HepG2 (cell line): ENCODE measurements around the gene GNAZ. TPM values are rescaled to one million over a fixed set of nuclear protein-coding genes. Genes with fewer than 3 reads are reported as not detected.

Experiments used
- ATAC-seq: fragments of 200-7000 bp; cut with Tn5 transposase; 3 replicates; pipeline ENCODE4 v1.9.1; 2020; ENCODE audit warnings: mild to moderate bottlenecking, moderate library complexity
- BruUV-seq: library from RNA; stranded (reverse); fragments of 400-500 nt; replicated peaks from 2 replicates; lab custom pipeline; 2021; lab: Mats Ljungman, UMichigan
- CTCF ChIA-PET: fragments of 300-600 bp; formaldehyde crosslinking; extraction: SDS; loops from one replicate; lab custom pipeline; 2021; ENCODE audit warnings: low total read pairs, inconsistent platforms, low intra/inter-chr PET ratio; lab: Yijun Ruan, JAX
- POLR2A ChIA-PET: fragments of 350-600 bp; sonication (Branson Sonifier 250); formaldehyde crosslinking; loops from one replicate; lab custom pipeline; 2020; ENCODE audit warnings: antibody characterized with exemption, inconsistent platforms; lab: Yijun Ruan, JAX
- DNase-seq: peaks from one replicate; pipeline ENCODE4 v3.0.0-alpha.2; 2015; ENCODE audit warnings: low spot score
- FAIRE-seq: peaks from 3 replicates; lab custom pipeline; 2011; peaks lifted over from hg19 to GRCh38; lab: Jason Lieb, UNC
- H2AFZ ChIP-seq: one replicate; pipeline ENCODE4 v1.6.1; 2011; ENCODE audit warnings: low read length, inconsistent platforms
- H3K27ac ChIP-seq: fragments of 300-600 bp; 3 replicates; pipeline ENCODE4 v1.8.0; 2011; ENCODE audit warnings: mixed run types, mild to moderate bottlenecking, mixed read lengths, low read length, inconsistent platforms; ENCODE audit not compliant: insufficient read depth; ENCODE audit errors: extremely low read length
- H3K27me3 ChIP-seq, 2 experiments: fragments of 200-600 bp in 1 of 2; 2 replicates in 1 of 2; 3 replicates in 1 of 2; pipeline versions ENCODE4 v1.6.0 to v1.8.0; 2011; ENCODE audit warnings: low read length in 2 of 2, mild to moderate bottlenecking in 2 of 2, moderate library complexity in 2 of 2, inconsistent platforms in 1 of 2; ENCODE audit not compliant: insufficient read depth in 2 of 2, control insufficient read depth in 1 of 2
- H3K36me3 ChIP-seq, 2 experiments: fragments of 200-600 bp in 1 of 2; replicated peaks in 1 of 2; 2 replicates in 1 of 2; 3 replicates in 1 of 2; pipeline versions ENCODE4 v1.5.1 to v1.8.0; 2011; ENCODE audit warnings: low read length in 2 of 2, inconsistent platforms in 1 of 2; ENCODE audit not compliant: insufficient read depth in 2 of 2, control insufficient read depth in 1 of 2
- H3K4me1 ChIP-seq: 2 replicates; pipeline ENCODE4 v1.5.1; 2012; ENCODE audit warnings: low read length, inconsistent platforms; ENCODE audit not compliant: insufficient read depth
- H3K4me2 ChIP-seq: 2 replicates; pipeline ENCODE4 v1.6.0; 2011; ENCODE audit warnings: low read depth, low read length, inconsistent platforms
- H3K4me3 ChIP-seq, 3 experiments: fragments of 200-600 bp in 1 of 3; sonication (generic), shearing (Covaris generic) in 1 of 3; replicated peaks in 1 of 3; 2 replicates each; pipeline ENCODE4 v1.5.1; 2011 to 2016; ENCODE audit warnings: low read length in 3 of 3, inconsistent platforms in 2 of 3, low read depth in 2 of 3, mild to moderate bottlenecking in 2 of 3, control low read depth in 1 of 3, mixed read lengths in 1 of 3; ENCODE audit not compliant: insufficient read depth in 1 of 3
- H3K79me2 ChIP-seq: one replicate; pipeline ENCODE4 v1.6.1; 2011; ENCODE audit warnings: low read length, inconsistent platforms; ENCODE audit not compliant: insufficient read depth
- H3K9ac ChIP-seq: 2 replicates; pipeline ENCODE4 v1.6.0; 2011; ENCODE audit warnings: mild to moderate bottlenecking, low read depth, low read length, inconsistent platforms; ENCODE audit not compliant: insufficient read depth
- H3K9me3 ChIP-seq: 2 replicates; pipeline ENCODE4 v1.5.1; 2012; ENCODE audit warnings: mild to moderate bottlenecking, low read length
- H4K20me1 ChIP-seq: 2 replicates; pipeline ENCODE4 v1.6.0; 2011; ENCODE audit warnings: inconsistent platforms, mild to moderate bottlenecking, low read length, moderate library complexity; ENCODE audit not compliant: insufficient read depth
- AGO2 ChIP-seq: fragments of 200-400 bp; formaldehyde crosslinking; optimal IDR thresholded peaks from 2 replicates; pipeline ENCODE3; 2017; ENCODE audit warnings: mild to moderate bottlenecking, low read depth, low read length, moderate library complexity
- ATF3 ChIP-seq: sonication (generic); formaldehyde crosslinking; IDR thresholded peaks from 2 replicates; pipeline ENCODE4 v1.4.0; 2020; ENCODE audit warnings: missing genetic modification reagents
- BRD4 ChIP-seq: sonication (generic); formaldehyde crosslinking; IDR thresholded peaks from 2 replicates; pipeline ENCODE4 v1.4.0; 2020; ENCODE audit warnings: missing genetic modification reagents
- ZNF703 ChIP-seq: sonication (generic); formaldehyde crosslinking; IDR thresholded peaks from 2 replicates; pipeline ENCODE4 v1.5.1; 2020; ENCODE audit warnings: missing genetic modification reagents, mild to moderate bottlenecking, moderate library complexity, borderline replicate concordance
- WGBS: methylation state at CpG from one replicate; pipeline ENCODE4 v1.1.6; 2017; ENCODE audit warnings: low lambda C conversion rate; 5-methylcytosine and 5-hydroxymethylcytosine counted together
- in situ Hi-C: cut with HindIII; loops from 2 replicates; pipeline ENCODE4 v1.10.0; 2017; ENCODE audit warnings: low pct_unique_long_range_greater_than_20kb; ENCODE audit not compliant: extremely low pct_ligation_motif_present
- intact Hi-C: fragments of 100-400 bp; cut with micrococcal nuclease; formaldehyde crosslinking; loops from one replicate; pipeline ENCODE4 v1.10.0; 2022; ENCODE audit not compliant: unreplicated experiment
- polyA plus RNA-seq, 8 experiments: library from polyadenylated mRNA; depleted of rRNA in 3 of 8; stranded (reverse) in 7 of 8; unstranded in 1 of 8; fragments of >200 nt; fragmentation: Illumina TruSeq in 4 of 8; extraction: Trizol in 4 of 8; gene quantifications; 2 replicates each; pipeline versions ENCODE4 v1.2.1 to v1.2.3, GENCODE V29; 2011 to 2016; ENCODE audit warnings: low read depth in 4 of 8, missing spikeins in 1 of 8, mixed read lengths in 1 of 8; ENCODE audit not compliant: insufficient read depth in 1 of 8
- total RNA-seq, 5 experiments: library from RNA; depleted of rRNA; stranded (reverse); fragments of >200 nt; fragmentation: Illumina TruSeq; extraction: Trizol; gene quantifications; 2 replicates each; pipeline ENCODE4 v1.2.3, GENCODE V29; 2016; ENCODE audit warnings: low read depth in 1 of 5

Gene GNAZ
- total and polyA plus RNA-seq, 2 of the 13 experiments (the other 11 are each of a cell fraction or from before 2014, with no cell fraction given), result 11.4 to 22.3 TPM

GRCh38 chr22:23118647-23119493 lies 48.6 kb downstream of the GNAZ start:
- Histone ChIP-seq H3K79me2 (no peaks in the 10 kb centered on the region), H2AFZ (no peak overlapping the region), H3K9ac (no peak overlapping the region), H3K4me3 (no peak overlapping the region)
- CTCF ChIA-PET, result interaction anchor here (1.3 kb wide), 1 partner anchor 160 kb away, joined by 4 read pairs; no protein-coding TSS in a partner anchor
- in situ Hi-C loops, result no loop called here
- BruUV-seq, result no TSS peak
- TF ChIP-seq AGO2, result peak; percentile 55
- TF ChIP-seq ZNF703 (CRISPR knock-in tag), result no peak
- TF ChIP-seq BRD4 (CRISPR knock-in tag), result no peak
- no peak for TF ChIP-seq ATF3
- TF ChIP-seq, all 625 proteins: peak for 1
- no peak for DNase-seq
- intact Hi-C loops, result no loop called here
- FAIRE-seq, result no peak
- Histone ChIP-seq H3K4me1 (peaks cover 7% of the 10 kb centered on the region), H4K20me1 (no peaks in the 10 kb centered on the region), H3K9me3 (no peaks in the 10 kb centered on the region), H3K27me3 (no peaks in the 10 kb centered on the region), H3K4me2 (no peak overlapping the region), H3K27ac (no peak overlapping the region), H3K36me3 (peaks cover 2 to 7% of the 10 kb centered on the region in 2 experiments; a peak in 3 of 5 replicates)
- ATAC-seq, result no peak
- POLR2A ChIA-PET, result no interaction called here
- 94% methylated on average over 3 of the region's 7 CpGs for WGBS
